ENCODE results near the gene TSPAN3. TPM values are rescaled to one million over a fixed set of nuclear protein-coding genes. Genes with fewer than 3 reads are reported as not detected.
A peak's percentile ranks its signal among the peaks of the same experiment; 100 is the strongest.

TSPAN3 gene
- total RNA-seq, 1 donor from 2014 or later: 98.3 TPM

GRCh38 chr15:76999996-77000395 lies 70.9 kb downstream of the TSPAN3 start:
- no peak for DNase-seq (ENCODE audit: missing footprints)
- no peak for ATAC-seq
- intact Hi-C loops (cut with DNase I): no loop called here

GRCh38 chr15:76998663-76999285 lies 72.1 kb downstream of the TSPAN3 start:
- ATAC-seq (no peak), DNase-seq (ENCODE audit: missing footprints) (no peak)
- intact Hi-C loops (cut with DNase I): no loop called here

- ATAC-seq: peak; percentile 56
- intact Hi-C loops (cut with DNase I): no loop called here
- DNase-seq (ENCODE audit: missing footprints): no peak
Observed at GRCh38 chr15:76996526-76997401, 74.1 kb downstream of the TSPAN3 start.

GRCh38 chr15:76996076-76996525 lies 74.8 kb downstream of the TSPAN3 start:
- intact Hi-C loops (cut with DNase I): no loop called here
- DNase-seq (ENCODE audit: missing footprints) (no peak), ATAC-seq (no peak)

GRCh38 chr15:76994971-76995945 lies 75.7 kb downstream of the TSPAN3 start, which contains the start of gene PSTPIP1:
Gene PSTPIP1 (plus strand): TSS chr15:76995126. CDS start chr15:76995574, 448 bp downstream.
- intact Hi-C loops (cut with DNase I): no loop called here
- DNase-seq (ENCODE audit: missing footprints) (peak; percentile 87), ATAC-seq (peak; percentile 58)

GRCh38 chr15:76994496-76994895 lies 76.4 kb downstream of the TSPAN3 start:
- DNase-seq (ENCODE audit: missing footprints) (no peak), ATAC-seq (no peak)
- intact Hi-C loops (cut with DNase I): no loop called here

GRCh38 chr15:76994001-76994400 lies 76.9 kb downstream of the TSPAN3 start:
- no peak for ATAC-seq
- DNase-seq (ENCODE audit: missing footprints): peak; percentile 92
- intact Hi-C loops (cut with DNase I): no loop called here

GRCh38 chr15:76993114-76993725 lies 77.7 kb downstream of the TSPAN3 start:
- intact Hi-C loops (cut with DNase I): no loop called here
- DNase-seq (ENCODE audit: missing footprints) (no peak), ATAC-seq (no peak)

- intact Hi-C loops (cut with DNase I): no loop called here
- ATAC-seq (no peak), DNase-seq (ENCODE audit: missing footprints) (peak; percentile 80)
Observed at GRCh38 chr15:76991741-76992645, 78.9 kb downstream of the TSPAN3 start.

Other genes with a start within 250 kb of the TSPAN3 start
- 47.6 TPM for gene SCAPER, start 165.8 kb downstream of the TSPAN3 start, total RNA-seq
- gene RCN2, start 139.4 kb downstream of the TSPAN3 start, total RNA-seq: 22.2 TPM
- gene PSTPIP1, start 76.0 kb downstream of the TSPAN3 start, total RNA-seq: 4.5 TPM

Data from Right ventricle myocardium inferior (tissue), 1 donor.